Activated naive CD4-positive, alpha-beta T cell treated with anti-CD3 and anti-CD28 coated beads, Interleukin-2, amount 10 ng/mL, durations not matched to agents 7 days and 5 days (primary cell): ENCODE measurements around the gene SLC44A2.
"Not testable (repeated sequence)": the region's sequence is repeated elsewhere in the genome, so short reads cannot be mapped to it uniquely, and the experiment has no call there.

ENCODE experiments used
- CTCF ChIA-PET: fragments of 350-600 bp; sonication (Branson Sonifier 250); formaldehyde crosslinking; loops from one replicate; lab custom pipeline; 2021; ENCODE audit warnings: antibody characterized with exemption; lab: Charles Lee
- DNase-seq: peaks from one replicate; pipeline ENCODE4 v3.0.0-alpha.2; 2020
- H3K27ac Mint-ChIP-seq: one replicate; pipeline ENCODE4 v1.8.0; 2021; ENCODE audit warnings: mild to moderate bottlenecking, moderate library complexity, mixed read lengths
- H3K27me3 Mint-ChIP-seq: one replicate; pipeline ENCODE4 v1.8.0; 2021; ENCODE audit warnings: mild to moderate bottlenecking, mixed read lengths
- H3K36me3 Mint-ChIP-seq: one replicate; pipeline ENCODE4 v1.8.0; 2021; ENCODE audit warnings: mixed read lengths
- H3K4me1 Mint-ChIP-seq: one replicate; pipeline ENCODE4 v1.8.0; 2021; ENCODE audit warnings: mixed read lengths
- H3K4me3 Mint-ChIP-seq: one replicate; pipeline ENCODE4 v1.8.0; 2021; ENCODE audit warnings: mild to moderate bottlenecking, moderate library complexity, mixed read lengths
- H3K9me3 Mint-ChIP-seq: one replicate; pipeline ENCODE4 v1.8.0; 2021; ENCODE audit warnings: mixed read lengths

The SLC44A2 gene

GRCh38 chr19:10646456-10647159, 21.3 kb downstream of the SLC44A2 start:
- DNase-seq: no peak
- CTCF ChIA-PET: interaction anchor here (0.6 to 13.3 kb wide), 5 partner anchors 14 to 109 kb away, joined by 3 to 299 read pairs (median 5); no protein-coding TSS in a partner anchor
- H3K36me3 Mint-ChIP-seq: peaks cover 16% of the 10 kb centered on the region
- peaks cover 4% of the 10 kb centered on the region for H3K4me1 Mint-ChIP-seq
- H3K27me3 Mint-ChIP-seq: no peaks in the 10 kb centered on the region
- H3K9me3 Mint-ChIP-seq: no peaks in the 10 kb centered on the region
- no peak overlapping the region for H3K27ac Mint-ChIP-seq
- H3K4me3 Mint-ChIP-seq: no peak overlapping the region

GRCh38 chr19:10648360-10648759, 23.0 kb downstream of the SLC44A2 start:
- no peaks in the 10 kb centered on the region for H3K9me3 Mint-ChIP-seq
- CTCF ChIA-PET: interaction anchor here (13.3 kb wide), 1 partner anchor 68 kb away, joined by 299 read pairs; no protein-coding TSS in a partner anchor
- H3K4me1 Mint-ChIP-seq: peaks cover 15% of the 10 kb centered on the region
- H3K36me3 Mint-ChIP-seq: peaks cover 15% of the 10 kb centered on the region
- H3K27me3 Mint-ChIP-seq: no peaks in the 10 kb centered on the region
- DNase-seq: no peak
- H3K4me3 Mint-ChIP-seq: no peak overlapping the region
- H3K27ac Mint-ChIP-seq: no peak overlapping the region

GRCh38 chr19:10651851-10652250, 26.5 kb downstream of the SLC44A2 start:
- CTCF ChIA-PET: interaction anchor here (2.6 to 13.3 kb wide), 2 partner anchors 48 to 71 kb away, joined by 11 to 299 read pairs; no protein-coding TSS in a partner anchor

GRCh38 chr19:10653482-10653731, 28.1 kb downstream of the SLC44A2 start:
- Mint-ChIP-seq H3K36me3 (peaks cover 24% of the 10 kb centered on the region), H3K4me3 (peak overlapping the region; percentile 90), H3K27me3 (peaks cover 3% of the 10 kb centered on the region), H3K4me1 (peaks cover 37% of the 10 kb centered on the region), H3K27ac (peak overlapping the region; percentile 98), H3K9me3 (no peaks in the 10 kb centered on the region)
- CTCF ChIA-PET: interaction anchor here (0.6 to 13.3 kb wide), 4 partner anchors 9 to 73 kb away, joined by 3 to 299 read pairs (median 8); no protein-coding TSS in a partner anchor
- no peak for DNase-seq

More at GRCh38 chr19:10651851-10652250, 26.5 kb downstream of the SLC44A2 start:
- peak overlapping the region; percentile 90 for H3K4me3 Mint-ChIP-seq
- H3K27me3 Mint-ChIP-seq: peaks cover 3% of the 10 kb centered on the region
- H3K4me1 Mint-ChIP-seq: peaks cover 28% of the 10 kb centered on the region
- H3K9me3 Mint-ChIP-seq: no peaks in the 10 kb centered on the region
- peak overlapping the region; percentile 67 for H3K27ac Mint-ChIP-seq
- H3K36me3 Mint-ChIP-seq: peaks cover 22% of the 10 kb centered on the region
- DNase-seq: no peak

GRCh38 chr19:10653732-10654609, 28.6 kb downstream of the SLC44A2 start, which contains the start of gene ILF3:
TSS of gene ILF3 (plus strand) at chr19:10654346. CDS start at chr19:10670606, 16,260 bp downstream.
- Mint-ChIP-seq H3K27ac (peak within 1 kb of the TSS; percentile 98), H3K36me3 (peaks cover 24% of the 10 kb centered on the region), H3K4me1 (peaks cover 40% of the 10 kb centered on the region), H3K27me3 (peaks cover 3% of the 10 kb centered on the region), H3K9me3 (no peaks in the 10 kb centered on the region), H3K4me3 (peak within 1 kb of the TSS; percentile 93)
- CTCF ChIA-PET: interaction anchor here (1.0 to 13.3 kb wide), 2 partner anchors 9 to 73 kb away, joined by 4 to 299 read pairs; no protein-coding TSS in a partner anchor
- peak; percentile 100 for DNase-seq

GRCh38 chr19:10654610-10655456, 29.5 kb downstream of the SLC44A2 start:
- H3K36me3 Mint-ChIP-seq: peaks cover 24% of the 10 kb centered on the region

GRCh38 chr19:10655457-10656312, 30.3 kb downstream of the SLC44A2 start:
- DNase-seq: peak; percentile 27
- Mint-ChIP-seq H3K27me3 (peaks cover 3% of the 10 kb centered on the region), H3K9me3 (no peaks in the 10 kb centered on the region), H3K4me3 (peak overlapping the region; percentile 93), H3K4me1 (peaks cover 50% of the 10 kb centered on the region), H3K36me3 (peaks cover 28% of the 10 kb centered on the region), H3K27ac (peak overlapping the region; percentile 95)
- CTCF ChIA-PET: interaction anchor here (0.5 to 1.7 kb wide), 6 partner anchors 11 to 209 kb away, joined by 3 to 6 read pairs (median 4); partner anchors contain the start of gene QTRT1

More at GRCh38 chr19:10654610-10655456, 29.5 kb downstream of the SLC44A2 start:
- peak; percentile 71 for DNase-seq
- Mint-ChIP-seq H3K27ac (peak overlapping the region; percentile 95), H3K27me3 (peaks cover 3% of the 10 kb centered on the region), H3K4me1 (peaks cover 45% of the 10 kb centered on the region), H3K4me3 (peak overlapping the region; percentile 93), H3K9me3 (no peaks in the 10 kb centered on the region)
- CTCF ChIA-PET: interaction anchor here (1.0 kb wide), 2 partner anchors 47 to 209 kb away, joined by 3 read pairs; partner anchors contain the start of gene QTRT1

- Mint-ChIP-seq H3K4me3 (no peak overlapping the region), H3K4me1 (peaks cover 55% of the 10 kb centered on the region), H3K27me3 (no peaks in the 10 kb centered on the region), H3K9me3 (no peaks in the 10 kb centered on the region), H3K36me3 (peaks cover 20% of the 10 kb centered on the region), H3K27ac (no peak overlapping the region)
- CTCF ChIA-PET: interaction anchor here (0.6 to 1.1 kb wide), 3 partner anchors 14 to 81 kb away, joined by 3 to 4 read pairs (median 3); no protein-coding TSS in a partner anchor
- DNase-seq: no peak
Observed at GRCh38 chr19:10660346-10660745, 35.0 kb downstream of the SLC44A2 start.

GRCh38 chr19:10661946-10662345, 36.6 kb downstream of the SLC44A2 start:
- H3K9me3 Mint-ChIP-seq: no peaks in the 10 kb centered on the region
- CTCF ChIA-PET: interaction anchor here (1.3 to 1.8 kb wide), 2 partner anchors 38 to 119 kb away, joined by 5 to 6 read pairs; no protein-coding TSS in a partner anchor
- peaks cover 42% of the 10 kb centered on the region for H3K4me1 Mint-ChIP-seq
- peaks cover 11% of the 10 kb centered on the region for H3K36me3 Mint-ChIP-seq
- no peak for DNase-seq
- H3K4me3 Mint-ChIP-seq: no peak overlapping the region
- H3K27me3 Mint-ChIP-seq: no peaks in the 10 kb centered on the region
- peak overlapping the region; percentile 24 for H3K27ac Mint-ChIP-seq

- no peak for DNase-seq
- Mint-ChIP-seq H3K9me3 (no peaks in the 10 kb centered on the region), H3K4me1 (peaks cover 37% of the 10 kb centered on the region), H3K27ac (peak overlapping the region; percentile 59), H3K27me3 (no peaks in the 10 kb centered on the region), H3K4me3 (no peak overlapping the region), H3K36me3 (peaks cover 10% of the 10 kb centered on the region)
- CTCF ChIA-PET: interaction anchor here (1.3 to 1.8 kb wide), 2 partner anchors 37 to 120 kb away, joined by 5 to 6 read pairs; no protein-coding TSS in a partner anchor
Observed at GRCh38 chr19:10662384-10663251, 37.3 kb downstream of the SLC44A2 start.

GRCh38 chr19:10663252-10663563, 37.9 kb downstream of the SLC44A2 start:
- DNase-seq, H3K9me3 Mint-ChIP-seq, H3K27ac Mint-ChIP-seq, H3K27me3 Mint-ChIP-seq, H3K36me3 Mint-ChIP-seq, H3K4me3 Mint-ChIP-seq: not testable (repeated sequence)
- CTCF ChIA-PET: interaction anchor here (1.8 kb wide), 1 partner anchor 37 kb away, joined by 6 read pairs; no protein-coding TSS in a partner anchor
- H3K4me1 Mint-ChIP-seq: peaks cover 38% of the 10 kb centered on the region

GRCh38 chr19:10667867-10668266, 42.5 kb downstream of the SLC44A2 start:
- Mint-ChIP-seq H3K4me1 (peaks cover 17% of the 10 kb centered on the region), H3K27me3 (no peaks in the 10 kb centered on the region), H3K36me3 (peaks cover 17% of the 10 kb centered on the region), H3K9me3 (no peaks in the 10 kb centered on the region), H3K27ac (peak overlapping the region; percentile 28), H3K4me3 (no peak overlapping the region)
- CTCF ChIA-PET: no interaction called here
- DNase-seq: no peak
